SKM-1 (cell line): ENCODE results near the gene LRIG2.
"Not testable (repeated sequence)": the region's sequence is repeated elsewhere in the genome, so short reads cannot be mapped to it uniquely, and the experiment has no call there.

Experiments used
- DNase-seq: peaks from one replicate; lab custom pipeline; 2025; ENCODE audit not compliant: unreplicated experiment; lab: John Stamatoyannopoulos, UW

Gene LRIG2

GRCh38 chr1:113156368-113156767, 83.4 kb downstream of the LRIG2 start:
- DNase-seq = no peak

- DNase-seq = not testable (repeated sequence)
These were observed 85.7 kb downstream of the LRIG2 start for GRCh38 chr1:113158743-113159142.

- DNase-seq = no peak
These were observed 93.5 kb downstream of the LRIG2 start for GRCh38 chr1:113166473-113166872.

- DNase-seq = no peak
These were observed 95.9 kb downstream of the LRIG2 start for GRCh38 chr1:113168946-113169345.

GRCh38 chr1:113169591-113169990, 96.6 kb downstream of the LRIG2 start:
- DNase-seq = no peak

GRCh38 chr1:113170519-113170918, 97.5 kb downstream of the LRIG2 start:
- no peak for DNase-seq

GRCh38 chr1:113178106-113178505, 105.1 kb downstream of the LRIG2 start:
- DNase-seq = no peak

GRCh38 chr1:113178522-113178921, 105.5 kb downstream of the LRIG2 start:
- no peak for DNase-seq
